ENCODE data around the gene TMEM200A. TPM values are rescaled to one million over a fixed set of nuclear protein-coding genes. Genes with fewer than 3 reads are reported as not detected.

The TMEM200A gene
- total RNA-seq, 4 donors from 2014 or later, result 0.16 to 0.29 TPM; not detected in 2

GRCh38 chr6:130382872-130383490 is 17.2 kb downstream of the TMEM200A start:
- no peaks in the 10 kb centered on the region for H3K36me3 ChIP-seq
- no peaks in the 10 kb centered on the region for H3K27me3 ChIP-seq
- in situ Hi-C loops (cut with MboI; ENCODE audit: low sequenced_read_pairs in 4 of 4), result no loop called here

GRCh38 chr6:130385064-130385695 is 19.4 kb downstream of the TMEM200A start:
- no peaks in the 10 kb centered on the region for H3K4me1 ChIP-seq
- no peaks in the 10 kb centered on the region for H3K9me3 ChIP-seq
- ATAC-seq, result no peak
- in situ Hi-C loops (cut with MboI; ENCODE audit: low sequenced_read_pairs in 4 of 4) (no loop called here), intact Hi-C loops (cut with DNase I; ENCODE audit: low total_unique reads) (no loop called here)
- no peak overlapping the region for H3K27ac ChIP-seq
- no peak overlapping the region for H3K4me3 ChIP-seq
- no peak for TF ChIP-seq CTCF (IDR thresholded peaks at IDR 0.05 in 4 of 5, conservative IDR thresholded peaks at IDR 0.05 in 1 of 5)
- H3K27me3 ChIP-seq, result no peaks in the 10 kb centered on the region
- H3K36me3 ChIP-seq, result no peaks in the 10 kb centered on the region
- DNase-seq, result no peak

More at GRCh38 chr6:130382872-130383490, 17.2 kb downstream of the TMEM200A start:
- no peaks in the 10 kb centered on the region for H3K9me3 ChIP-seq
- DNase-seq, result no peak
- intact Hi-C loops (cut with DNase I; ENCODE audit: low total_unique reads), result no loop called here
- no peaks in the 10 kb centered on the region for H3K4me1 ChIP-seq
- ATAC-seq, result no peak
- no peak overlapping the region for H3K27ac ChIP-seq
- no peak overlapping the region for H3K4me3 ChIP-seq
- TF ChIP-seq POLR2A (IDR thresholded peaks at IDR 0.05) (no peak), CTCF (IDR thresholded peaks at IDR 0.05 in 4 of 5, conservative IDR thresholded peaks at IDR 0.05 in 1 of 5) (no peak)

- H3K27me3 ChIP-seq, result no peaks in the 10 kb centered on the region
- H3K27ac ChIP-seq, result no peak overlapping the region
- no peaks in the 10 kb centered on the region for H3K36me3 ChIP-seq
- H3K4me3 ChIP-seq, result no peak overlapping the region
- H3K4me1 ChIP-seq, result no peaks in the 10 kb centered on the region
- TF ChIP-seq POLR2A (IDR thresholded peaks at IDR 0.05) (no peak), CTCF (IDR thresholded peaks at IDR 0.05 in 4 of 5, conservative IDR thresholded peaks at IDR 0.05 in 1 of 5) (no peak)
- in situ Hi-C loops (cut with MboI; ENCODE audit: low sequenced_read_pairs in 4 of 4), result no loop called here
- intact Hi-C loops (cut with DNase I; ENCODE audit: low total_unique reads), result no loop called here
- DNase-seq (no peak), ATAC-seq (no peak)
- H3K9me3 ChIP-seq, result no peaks in the 10 kb centered on the region
Observed at GRCh38 chr6:130389142-130389541, 23.3 kb downstream of the TMEM200A start.

GRCh38 chr6:130390890-130391289 is 25.1 kb downstream of the TMEM200A start:
- in situ Hi-C loops (cut with MboI; ENCODE audit: low sequenced_read_pairs in 4 of 4) (no loop called here), intact Hi-C loops (cut with DNase I; ENCODE audit: low total_unique reads) (no loop called here)
- Histone ChIP-seq H3K27me3 (no peaks in the 10 kb centered on the region), H3K36me3 (no peaks in the 10 kb centered on the region), H3K4me1 (no peaks in the 10 kb centered on the region), H3K4me3 (no peak overlapping the region), H3K9me3 (no peaks in the 10 kb centered on the region), H3K27ac (no peak overlapping the region)
- TF ChIP-seq CTCF (IDR thresholded peaks at IDR 0.05 in 4 of 5, conservative IDR thresholded peaks at IDR 0.05 in 1 of 5), result no peak
- ATAC-seq (no peak), DNase-seq (no peak)
